ENCODE measurements around the gene ANGPTL8. TPM values are rescaled to one million over a fixed set of nuclear protein-coding genes. Genes with fewer than 3 reads are reported as not detected.
A peak's percentile ranks its signal among the peaks of the same experiment; 100 is the strongest.

Gene ANGPTL8
- total RNA-seq, 2 donors from 2014 or later: 1.3 TPM; not detected in 1

DNA sequence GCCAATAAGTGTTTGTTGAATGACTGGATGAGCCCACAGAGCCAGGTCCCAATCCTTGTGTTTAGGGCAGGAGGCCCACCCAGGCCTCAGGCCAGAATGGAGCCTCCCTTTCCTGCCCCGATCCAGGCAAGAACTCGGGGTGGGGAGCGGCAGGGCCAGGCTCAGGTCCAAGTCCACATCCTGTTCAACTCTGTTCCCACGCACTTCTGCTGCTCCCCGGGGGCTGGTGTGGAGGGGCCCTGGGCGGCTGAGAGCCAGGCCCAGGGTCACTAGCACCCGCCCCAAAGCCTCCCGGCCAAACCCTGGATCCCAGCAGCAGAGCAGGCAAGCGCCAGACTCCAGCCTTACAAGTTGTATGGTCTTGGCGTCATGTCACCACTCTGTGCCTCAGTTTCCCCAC lies 8.0 kb downstream of the ANGPTL8 start:
- Histone ChIP-seq H3K27ac (peak overlapping the region; percentile 72 to 78), H3K4me1 (peaks cover 0 to 34% of the 10 kb centered on the region in 2 donors), H3K9me3 (no peaks in the 10 kb centered on the region), H3K36me3 (peaks cover 24% of the 10 kb centered on the region), H3K27me3 (no peaks in the 10 kb centered on the region), H3K4me3 (no peak overlapping the region)
- TF ChIP-seq CTCF (IDR thresholded peaks at IDR 0.05): no peak
- peak; percentile 88 for DNase-seq (ENCODE audit: low spot score)

GRCh38 chr19:11247934-11248333 lies 8.5 kb downstream of the ANGPTL8 start:
- no peak for DNase-seq (ENCODE audit: low spot score)
- H3K4me3 ChIP-seq: no peak overlapping the region
- no peaks in the 10 kb centered on the region for H3K27me3 ChIP-seq
- peak overlapping the region; percentile 72 to 78 for H3K27ac ChIP-seq
- H3K36me3 ChIP-seq: peaks cover 18% of the 10 kb centered on the region
- H3K9me3 ChIP-seq: no peaks in the 10 kb centered on the region
- H3K4me1 ChIP-seq: peaks cover 0 to 39% of the 10 kb centered on the region in 2 donors
- no peak for TF ChIP-seq CTCF (IDR thresholded peaks at IDR 0.05)

DNA sequence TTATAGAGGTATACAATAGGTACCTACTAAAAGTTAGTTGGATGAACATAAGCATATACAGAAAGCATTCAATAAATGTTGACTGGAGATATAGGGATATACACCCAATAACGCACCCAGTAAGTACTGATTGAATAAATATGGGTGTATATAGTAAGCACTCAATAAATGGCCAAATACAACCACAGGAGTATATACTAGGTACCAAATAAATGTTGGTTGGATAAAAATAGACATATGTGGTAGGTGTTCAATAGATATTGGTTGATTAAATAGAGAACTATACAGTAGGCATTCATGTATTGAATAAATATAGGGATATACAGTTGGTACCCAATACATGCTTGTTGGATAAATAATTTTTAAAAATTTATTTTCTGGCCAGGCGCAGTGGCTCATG lies 9.4 kb downstream of the ANGPTL8 start:
- Histone ChIP-seq H3K36me3 (peaks cover 17% of the 10 kb centered on the region), H3K4me3 (no peak overlapping the region), H3K9me3 (no peaks in the 10 kb centered on the region), H3K27me3 (no peaks in the 10 kb centered on the region), H3K27ac (no peak overlapping the region), H3K4me1 (peaks cover 0 to 42% of the 10 kb centered on the region in 2 donors)
- DNase-seq (ENCODE audit: low spot score): no peak
- TF ChIP-seq CTCF (IDR thresholded peaks at IDR 0.05): no peak

DNA sequence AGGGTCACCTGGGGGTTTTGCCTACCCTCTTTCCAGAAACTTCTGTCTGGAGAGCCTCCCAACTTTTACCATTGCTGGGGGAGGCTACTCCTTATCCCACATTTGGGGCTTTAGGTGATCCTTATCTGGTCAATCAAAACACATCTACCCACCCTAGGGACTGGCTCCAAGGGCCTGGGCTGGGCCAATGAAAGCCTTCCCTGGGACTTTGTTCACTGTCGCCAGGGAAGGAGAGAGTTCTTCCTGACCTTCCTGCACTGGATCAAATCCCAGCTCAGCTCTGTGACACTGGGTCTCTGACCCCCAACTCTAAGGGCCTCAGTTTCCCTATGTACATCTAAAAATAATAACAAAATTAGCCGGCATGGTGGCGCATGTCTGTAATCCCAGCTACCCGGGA lies 11.8 kb downstream of the ANGPTL8 start:
- Histone ChIP-seq H3K9me3 (no peaks in the 10 kb centered on the region), H3K4me1 (peaks cover 0 to 48% of the 10 kb centered on the region in 2 donors), H3K27ac (no peak overlapping the region), H3K36me3 (peaks cover 17% of the 10 kb centered on the region), H3K4me3 (no peak overlapping the region), H3K27me3 (no peaks in the 10 kb centered on the region)
- no peak for DNase-seq (ENCODE audit: low spot score)
- no peak for TF ChIP-seq CTCF (IDR thresholded peaks at IDR 0.05)

DNA sequence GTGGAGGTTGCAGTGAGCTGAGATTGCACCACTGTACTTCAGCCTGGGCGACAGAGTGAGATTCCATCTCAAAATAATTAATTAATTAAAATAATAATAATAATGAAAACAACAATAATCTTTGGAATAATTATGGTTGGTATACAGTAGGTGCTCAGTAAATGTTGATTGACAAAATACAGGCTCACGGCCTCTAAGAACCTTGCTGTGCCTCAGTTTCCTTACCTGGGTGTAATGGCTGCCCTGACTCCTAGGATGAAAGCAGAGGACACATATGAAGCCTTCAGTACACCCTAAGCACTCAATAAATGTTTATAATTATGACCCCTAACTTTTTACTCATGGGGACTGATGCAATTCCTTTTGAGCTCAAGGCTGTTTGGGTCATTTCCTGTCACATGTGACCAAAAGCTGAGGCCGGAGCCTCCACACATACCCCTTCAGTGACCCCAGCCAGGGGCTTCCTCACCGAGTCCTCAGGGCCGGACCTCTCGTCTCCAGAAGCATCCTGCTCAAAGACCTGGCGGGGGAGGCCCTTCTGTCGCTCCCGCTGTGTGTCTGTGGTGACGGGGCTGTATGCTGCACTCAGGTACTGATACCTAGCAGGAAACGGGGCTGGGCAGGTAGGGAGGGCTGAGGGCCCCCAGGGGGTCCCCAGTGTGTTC lies 12.4 kb downstream of the ANGPTL8 start:
- no peak for TF ChIP-seq CTCF (IDR thresholded peaks at IDR 0.05)
- Histone ChIP-seq H3K27ac (peak overlapping the region; percentile 62 to 68), H3K4me1 (peaks cover 0 to 49% of the 10 kb centered on the region in 2 donors), H3K36me3 (peaks cover 17% of the 10 kb centered on the region), H3K27me3 (no peaks in the 10 kb centered on the region), H3K9me3 (no peaks in the 10 kb centered on the region), H3K4me3 (no peak overlapping the region)
- no peak for DNase-seq (ENCODE audit: low spot score)

Data from right atrium auricular region (tissue), 2 donors.